Glutamatergic neuron (in vitro differentiated cells): ENCODE data around the gene TSR1. TPM values are rescaled to one million over a fixed set of nuclear protein-coding genes. Genes with fewer than 3 reads are reported as not detected.
A peak's percentile ranks its signal among the peaks of the same experiment; 100 is the strongest.

Experiments
- DNase-seq: peaks from one replicate; pipeline ENCODE4 v3.0.0; 2022
- H3K27ac Mint-ChIP-seq: one replicate; pipeline ENCODE4 v1.8.0; 2020; ENCODE audit warnings: mild to moderate bottlenecking, mixed read lengths, inconsistent platforms; ENCODE audit not compliant: unreplicated experiment
- H3K27me3 Mint-ChIP-seq: one replicate; pipeline ENCODE4 v1.8.0; 2020; ENCODE audit warnings: mild to moderate bottlenecking, moderate library complexity, mixed read lengths, inconsistent platforms; ENCODE audit not compliant: unreplicated experiment
- H3K36me3 Mint-ChIP-seq: one replicate; pipeline ENCODE4 v1.8.0; 2020; ENCODE audit warnings: mild to moderate bottlenecking, mixed read lengths, inconsistent platforms; ENCODE audit not compliant: unreplicated experiment
- H3K4me1 Mint-ChIP-seq: one replicate; pipeline ENCODE4 v1.8.0; 2020; ENCODE audit warnings: mild to moderate bottlenecking, low read depth, mixed read lengths, inconsistent platforms; ENCODE audit not compliant: unreplicated experiment
- H3K4me3 Mint-ChIP-seq: one replicate; pipeline ENCODE4 v1.8.0; 2020; ENCODE audit warnings: mild to moderate bottlenecking, mixed read lengths, inconsistent platforms; ENCODE audit not compliant: unreplicated experiment
- H3K9me3 Mint-ChIP-seq: one replicate; pipeline ENCODE4 v1.8.0; 2020; ENCODE audit warnings: mild to moderate bottlenecking, moderate library complexity, mixed read lengths, inconsistent platforms; ENCODE audit not compliant: unreplicated experiment
- total RNA-seq: library from RNA; stranded (reverse); fragmentation: NEBNext Ultra II Directional; extraction: Animal tissue kit (Norgen Biotek cat#: 25700); gene quantifications from one replicate; pipeline ENCODE4 v1.2.1, GENCODE V29; 2021; ENCODE audit not compliant: unreplicated experiment
- TF ChIP-seq, protein P1 (sequence below): fragments of 200-600 bp; sonication (generic); IDR thresholded peaks from one replicate; pipeline ENCODE4 v1.5.0; 2021; ENCODE audit not compliant: partially characterized antibody, unreplicated experiment

The TSR1 gene
- total RNA-seq, 1 donor from 2014 or later: 25.6 TPM

DNA sequence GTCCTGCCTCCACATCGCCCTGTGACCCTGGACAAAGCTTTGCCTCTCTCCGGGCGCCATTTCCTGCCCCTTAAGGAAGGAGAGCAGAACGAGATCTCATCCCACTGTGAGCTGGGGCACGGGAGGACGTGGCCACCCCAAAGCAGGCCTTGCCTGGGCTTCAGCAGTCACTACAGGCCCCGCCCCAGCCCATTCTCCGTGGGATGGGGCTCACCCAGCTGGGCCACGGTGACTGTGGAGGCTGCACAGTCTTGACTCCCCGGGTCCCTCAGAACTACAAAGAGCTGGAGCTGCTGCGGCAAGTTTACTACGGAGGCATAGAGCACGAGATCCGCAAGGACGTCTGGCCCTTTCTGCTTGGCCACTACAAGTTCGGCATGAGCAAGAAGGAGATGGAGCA is 36.4 kb upstream of the TSR1 start:
- Mint-ChIP-seq H3K27me3 (peaks cover 4% of the 10 kb centered on the region), H3K4me3 (no peak overlapping the region), H3K9me3 (peaks cover 4% of the 10 kb centered on the region), H3K4me1 (no peaks in the 10 kb centered on the region), H3K27ac (no peak overlapping the region), H3K36me3 (no peaks in the 10 kb centered on the region)
- no peak for DNase-seq
- TF ChIP-seq, protein P1, sequence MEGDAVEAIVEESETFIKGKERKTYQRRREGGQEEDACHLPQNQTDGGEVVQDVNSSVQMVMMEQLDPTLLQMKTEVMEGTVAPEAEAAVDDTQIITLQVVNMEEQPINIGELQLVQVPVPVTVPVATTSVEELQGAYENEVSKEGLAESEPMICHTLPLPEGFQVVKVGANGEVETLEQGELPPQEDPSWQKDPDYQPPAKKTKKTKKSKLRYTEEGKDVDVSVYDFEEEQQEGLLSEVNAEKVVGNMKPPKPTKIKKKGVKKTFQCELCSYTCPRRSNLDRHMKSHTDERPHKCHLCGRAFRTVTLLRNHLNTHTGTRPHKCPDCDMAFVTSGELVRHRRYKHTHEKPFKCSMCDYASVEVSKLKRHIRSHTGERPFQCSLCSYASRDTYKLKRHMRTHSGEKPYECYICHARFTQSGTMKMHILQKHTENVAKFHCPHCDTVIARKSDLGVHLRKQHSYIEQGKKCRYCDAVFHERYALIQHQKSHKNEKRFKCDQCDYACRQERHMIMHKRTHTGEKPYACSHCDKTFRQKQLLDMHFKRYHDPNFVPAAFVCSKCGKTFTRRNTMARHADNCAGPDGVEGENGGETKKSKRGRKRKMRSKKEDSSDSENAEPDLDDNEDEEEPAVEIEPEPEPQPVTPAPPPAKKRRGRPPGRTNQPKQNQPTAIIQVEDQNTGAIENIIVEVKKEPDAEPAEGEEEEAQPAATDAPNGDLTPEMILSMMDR: no peak

DNA sequence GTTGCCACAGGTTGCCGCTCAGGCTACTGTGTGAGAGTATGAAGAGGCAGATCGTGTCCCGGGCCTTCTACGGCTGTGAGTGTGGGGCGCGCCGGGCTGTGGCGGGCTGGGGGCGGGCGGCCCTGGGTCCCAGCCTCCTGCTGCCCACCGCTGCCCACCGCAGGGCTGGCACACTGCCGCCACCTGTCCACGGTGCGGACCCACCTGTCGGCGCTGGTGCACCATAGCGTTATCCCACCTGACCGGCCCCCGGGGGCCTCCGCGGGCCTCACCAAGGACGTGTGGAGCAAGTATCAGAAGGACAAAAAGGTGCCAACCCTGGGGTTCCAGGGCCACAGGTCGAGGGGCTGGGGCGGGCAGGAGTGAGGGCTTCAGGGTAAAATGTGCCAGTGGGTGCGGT is 35.9 kb upstream of the TSR1 start:
- H3K4me1 Mint-ChIP-seq: no peaks in the 10 kb centered on the region
- TF ChIP-seq, protein P1: no peak
- H3K9me3 Mint-ChIP-seq: peaks cover 4% of the 10 kb centered on the region
- H3K36me3 Mint-ChIP-seq: no peaks in the 10 kb centered on the region
- no peak for DNase-seq
- no peak overlapping the region for H3K27ac Mint-ChIP-seq
- peaks cover 2% of the 10 kb centered on the region for H3K27me3 Mint-ChIP-seq
- H3K4me3 Mint-ChIP-seq: no peak overlapping the region

DNA sequence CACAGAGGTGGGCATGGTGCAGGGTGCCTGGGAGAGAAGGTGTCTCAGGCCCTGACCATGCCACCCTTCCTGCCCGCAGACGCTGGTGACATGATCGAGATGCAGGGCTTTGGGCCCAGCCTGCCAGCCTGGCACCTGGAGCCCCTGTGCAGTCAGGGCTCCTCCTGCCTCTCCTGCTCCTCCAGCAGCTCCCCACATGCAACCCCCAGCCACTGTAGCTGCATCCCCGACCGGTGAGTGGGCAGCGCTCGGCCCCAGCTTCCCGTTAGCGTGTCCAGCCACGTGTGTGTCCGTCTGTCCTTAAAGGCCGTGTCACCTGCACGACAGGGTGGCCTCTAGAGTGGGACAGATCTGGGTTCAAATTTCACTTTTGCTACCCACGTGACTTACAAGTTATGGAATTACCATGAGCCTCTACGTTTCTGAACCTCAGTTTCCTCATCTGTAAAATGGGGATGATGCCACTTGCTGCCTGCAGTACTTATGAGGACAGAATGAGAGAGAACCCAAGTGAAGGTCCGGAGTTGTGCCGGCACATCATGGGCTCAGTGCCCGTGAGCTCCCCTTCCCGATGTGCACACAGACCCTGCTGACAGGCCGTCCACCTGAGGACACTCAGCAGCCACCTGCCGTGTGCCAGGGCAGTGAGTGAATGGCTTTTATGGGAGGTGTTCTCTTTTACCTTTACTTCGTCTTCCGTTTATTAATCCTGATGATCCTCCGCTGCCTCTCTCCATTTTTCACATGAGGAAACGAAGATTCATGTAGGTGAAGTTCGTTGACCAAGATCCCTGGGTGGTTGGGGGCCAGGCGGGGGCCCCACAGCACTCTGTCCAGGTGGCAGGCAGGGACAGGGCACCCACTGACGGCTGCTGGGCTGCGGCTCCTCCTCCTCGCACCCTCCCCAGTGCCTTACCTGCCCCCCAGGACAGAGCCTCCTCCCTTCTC is 35.2 kb upstream of the TSR1 start:
- Mint-ChIP-seq H3K27ac (no peak overlapping the region), H3K4me3 (no peak overlapping the region), H3K9me3 (peaks cover 4% of the 10 kb centered on the region), H3K27me3 (peaks cover 2% of the 10 kb centered on the region), H3K36me3 (no peaks in the 10 kb centered on the region), H3K4me1 (no peaks in the 10 kb centered on the region)
- TF ChIP-seq, protein P1: no peak
- DNase-seq: no peak

DNA sequence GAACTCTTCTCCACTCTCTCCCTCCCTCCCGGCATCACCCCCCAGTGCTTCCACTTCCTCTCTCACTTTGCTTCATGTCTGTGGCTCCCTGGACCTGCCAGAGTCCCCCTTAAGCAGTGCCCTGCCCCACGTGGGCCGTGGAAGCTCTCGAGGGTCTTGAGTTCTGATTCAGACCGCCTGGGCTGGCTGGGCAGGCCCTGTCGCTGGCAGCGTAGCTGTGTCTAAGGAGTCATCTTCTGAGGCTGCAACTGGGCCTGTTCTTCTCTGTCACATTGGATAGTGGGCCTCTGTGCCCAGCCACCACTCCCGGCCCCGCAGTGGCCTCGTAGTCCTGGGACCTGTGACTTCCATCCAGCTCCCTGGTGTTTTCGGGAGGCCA is 33.9 kb upstream of the TSR1 start:
- Mint-ChIP-seq H3K4me1 (no peaks in the 10 kb centered on the region), H3K27me3 (peaks cover 2% of the 10 kb centered on the region), H3K9me3 (peaks cover 4% of the 10 kb centered on the region), H3K36me3 (no peaks in the 10 kb centered on the region), H3K27ac (peak overlapping the region; percentile 15), H3K4me3 (no peak overlapping the region)
- TF ChIP-seq, protein P1: no peak
- DNase-seq: no peak

DNA sequence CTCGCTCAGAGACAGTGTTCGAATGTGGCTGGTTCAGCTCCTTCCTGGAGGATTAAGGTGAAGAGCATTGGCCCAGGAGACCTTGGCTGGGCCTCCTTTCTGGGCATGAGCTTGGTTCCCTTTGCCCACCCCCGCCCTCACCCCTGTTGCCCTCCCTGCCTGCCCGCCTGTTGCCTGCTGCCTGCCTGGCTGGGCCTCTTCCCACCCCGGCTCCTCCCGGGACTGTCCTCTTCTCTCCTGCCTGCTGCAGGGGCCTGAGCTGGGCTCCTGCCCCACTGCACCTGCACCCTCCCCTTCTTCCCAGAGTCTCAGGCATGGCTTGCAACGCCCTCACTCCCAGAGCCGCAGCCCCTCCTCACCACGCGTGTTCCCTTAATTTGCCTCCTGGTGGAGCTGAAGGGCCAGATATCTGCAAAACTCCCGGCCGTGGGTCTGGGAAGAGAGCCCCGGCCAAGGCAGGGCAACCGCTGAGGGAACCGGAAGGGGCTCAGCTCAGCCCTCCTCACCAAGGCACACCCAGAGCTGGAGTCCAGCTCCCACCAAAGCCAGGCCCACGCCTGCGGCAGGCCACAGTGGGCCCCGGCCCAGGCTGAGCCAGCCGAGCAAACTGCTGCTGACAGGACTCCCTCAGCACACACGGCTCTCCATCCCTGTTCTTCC is 33.4 kb upstream of the TSR1 start:
- Mint-ChIP-seq H3K27ac (peak overlapping the region; percentile 15), H3K4me1 (no peaks in the 10 kb centered on the region), H3K36me3 (no peaks in the 10 kb centered on the region), H3K9me3 (peaks cover 4% of the 10 kb centered on the region), H3K4me3 (no peak overlapping the region), H3K27me3 (peaks cover 2% of the 10 kb centered on the region)
- TF ChIP-seq, protein P1: peak; percentile 12
- peak; percentile 67 for DNase-seq
